Fibroblast of upper back skin (primary cell): Measurements from ENCODE around the gene MPDU1.
"Not testable (repeated sequence)": the region's sequence is repeated elsewhere in the genome, so short reads cannot be mapped to it uniquely, and the experiment has no call there.

Source experiments
- DNase-seq: peaks from one replicate; pipeline ENCODE4 v3.0.0-alpha.2; 2013

MPDU1 gene

GRCh38 chr17:7582396-7583252, 1.0 kb upstream of the MPDU1 start:
- DNase-seq = no peak

- DNase-seq = no peak
Observed at GRCh38 chr17:7586673-7587419, 3.2 kb downstream of the MPDU1 start.

GRCh38 chr17:7587420-7588151, 3.9 kb downstream of the MPDU1 start:
- peak; percentile 95 for DNase-seq

- no peak for DNase-seq
Observed at GRCh38 chr17:7588553-7589203, 5.0 kb downstream of the MPDU1 start.

- peak; percentile 81 for DNase-seq
Observed at GRCh38 chr17:7589204-7589868, 5.7 kb downstream of the MPDU1 start.

GRCh38 chr17:7589891-7590691, 6.4 kb downstream of the MPDU1 start, which contains the start of gene SOX15:
SOX15 (minus strand) TSS chr17:7590094; CDS start chr17:7589676, 418 bp downstream.
- DNase-seq = no peak

- DNase-seq = peak; percentile 62
Observed at GRCh38 chr17:7590743-7591142, 7.1 kb downstream of the MPDU1 start.

GRCh38 chr17:7591596-7591995, 7.9 kb downstream of the MPDU1 start:
- no peak for DNase-seq

- no peak for DNase-seq
Observed at GRCh38 chr17:7592422-7593021, 8.9 kb downstream of the MPDU1 start.

- no peak for DNase-seq
Observed at GRCh38 chr17:7593296-7593695, 9.6 kb downstream of the MPDU1 start.

- not testable (repeated sequence) for DNase-seq
Observed at GRCh38 chr17:7597561-7597960, 13.9 kb downstream of the MPDU1 start.

- DNase-seq = no peak
Observed at GRCh38 chr17:7606280-7606679, 22.6 kb downstream of the MPDU1 start.

- DNase-seq = no peak
Observed at GRCh38 chr17:7610641-7611040, 27.0 kb downstream of the MPDU1 start.

GRCh38 chr17:7611635-7612293, 28.1 kb downstream of the MPDU1 start:
- DNase-seq = no peak

GRCh38 chr17:7612294-7612640, 28.6 kb downstream of the MPDU1 start:
- DNase-seq = no peak

GRCh38 chr17:7613769-7614424, 30.2 kb downstream of the MPDU1 start:
- peak; percentile 60 for DNase-seq

- DNase-seq = peak; percentile 100
Observed at GRCh38 chr17:7614425-7615264, 31.0 kb downstream of the MPDU1 start, which contains the start of gene FXR2. FXR2 (minus strand) TSS chr17:7614897; CDS start chr17:7614532, 365 bp downstream.

GRCh38 chr17:7615265-7615747, 31.7 kb downstream of the MPDU1 start:
- no peak for DNase-seq

- no peak for DNase-seq
Observed at GRCh38 chr17:7618608-7619007, 35.0 kb downstream of the MPDU1 start.
